Occipital lobe (tissue), 2 donors: ENCODE data around the gene FMNL3. TPM values are rescaled to one million over a fixed set of nuclear protein-coding genes. Genes with fewer than 3 reads are reported as not detected.

Source experiments
- DNase-seq: peaks from one replicate; lab custom pipeline; 2025; lab: John Stamatoyannopoulos, UW
- total RNA-seq: library from RNA; depleted of rRNA; stranded (reverse); fragments of >200 nt; gene quantifications from one replicate; pipeline ENCODE4 v1.2.3, GENCODE V29; 2014

Gene FMNL3
- total RNA-seq, 1 donor from 2014 or later, result 12.0 TPM

- no peak for DNase-seq
These were observed 54.2 kb downstream of the FMNL3 start for GRCh38 chr12:49652921-49653520.

GRCh38 chr12:49651855-49652254, 55.4 kb downstream of the FMNL3 start:
- no peak for DNase-seq

- DNase-seq, result no peak
These were observed 57.3 kb downstream of the FMNL3 start for GRCh38 chr12:49649892-49650291.

- DNase-seq, result no peak
These were observed 57.8 kb downstream of the FMNL3 start for GRCh38 chr12:49649445-49649844.

GRCh38 chr12:49648712-49649003, 58.5 kb downstream of the FMNL3 start:
- DNase-seq, result no peak

- no peak for DNase-seq
These were observed 59.1 kb downstream of the FMNL3 start for GRCh38 chr12:49647827-49648711.

- DNase-seq, result no peak
These were observed 60.1 kb downstream of the FMNL3 start for GRCh38 chr12:49646871-49647654.

- no peak for DNase-seq
These were observed 60.8 kb downstream of the FMNL3 start for GRCh38 chr12:49646331-49646830.

GRCh38 chr12:49645146-49646039, 61.8 kb downstream of the FMNL3 start:
- DNase-seq, result no peak

- peak; percentile 49 for DNase-seq
These were observed 62.6 kb downstream of the FMNL3 start for GRCh38 chr12:49644620-49644994.

GRCh38 chr12:49643961-49644619, 63.1 kb downstream of the FMNL3 start:
- DNase-seq, result no peak

GRCh38 chr12:49643135-49643534, 64.1 kb downstream of the FMNL3 start:
- no peak for DNase-seq

GRCh38 chr12:49642370-49642802, 64.8 kb downstream of the FMNL3 start:
- DNase-seq, result no peak

- no peak for DNase-seq
These were observed 65.3 kb downstream of the FMNL3 start for GRCh38 chr12:49641748-49642369.

- peak; percentile 57 for DNase-seq
These were observed 70.0 kb downstream of the FMNL3 start for GRCh38 chr12:49636979-49637755.

- no peak for DNase-seq
These were observed 70.6 kb downstream of the FMNL3 start for GRCh38 chr12:49636574-49636973.

GRCh38 chr12:49635656-49636055, 71.5 kb downstream of the FMNL3 start:
- DNase-seq, result no peak

GRCh38 chr12:49635036-49635435, 72.2 kb downstream of the FMNL3 start:
- no peak for DNase-seq

GRCh38 chr12:49633703-49634345, 73.4 kb downstream of the FMNL3 start:
- DNase-seq, result no peak
